ENCODE measurements around the gene CLEC4A. TPM values are rescaled to one million over a fixed set of nuclear protein-coding genes. Genes with fewer than 3 reads are reported as not detected.

CLEC4A gene
- total RNA-seq, 1 experiment from 2014 or later, result 0.37 TPM

GRCh38 chr12:8099235-8099634, 24.2 kb upstream of the CLEC4A start:
- H4K8ac ChIP-seq (replicated peaks; ENCODE audit: insufficient read length, low read depth, low read length), result no peak overlapping the region
- no peak for TF ChIP-seq CTCF (conservative IDR thresholded peaks at IDR 0.05)
- H4K5ac ChIP-seq (ENCODE audit: insufficient read length, low read depth, low read length), result no peak overlapping the region
- no peaks in the 10 kb centered on the region for H4K20me1 ChIP-seq (ENCODE audit: control insufficient read depth, insufficient read depth, insufficient read length)
- no peaks in the 10 kb centered on the region for H3K79me2 ChIP-seq (ENCODE audit: insufficient read depth, low read length)
- H3K9ac ChIP-seq (ENCODE audit: extremely low read depth, insufficient read length, low read length), result no peak overlapping the region
- H3K4ac ChIP-seq (ENCODE audit: low read depth, low read length), result no peak overlapping the region
- no peak overlapping the region for H3K23ac ChIP-seq (ENCODE audit: insufficient read length, low read depth, low read length)
- no peak overlapping the region for H3K27ac ChIP-seq (ENCODE audit: insufficient read length, low read depth, low read length)
- H3K56ac ChIP-seq (ENCODE audit: insufficient read length, low read depth, low read length), result no peak overlapping the region
- H3K4me2 ChIP-seq (ENCODE audit: insufficient read depth, insufficient read length, low read length), result no peak overlapping the region
- no peaks in the 10 kb centered on the region for H3K27me3 ChIP-seq (ENCODE audit: insufficient read depth, low read length)
- no peak overlapping the region for H2BK20ac ChIP-seq (ENCODE audit: low read depth, low read length, poor library complexity, severe bottlenecking)
- Mint-ChIP-seq H3K4me3 (no peak overlapping the region), H3K4me1 (no peaks in the 10 kb centered on the region), H3K9me3 (peaks cover 0 to 3% of the 10 kb centered on the region in 2 experiments; a peak in 2 of 5 replicates), H3K36me3 (ENCODE audit: insufficient read depth in 1 of 3, low read depth in 3 of 3) (peaks cover 10 to 33% (median 27%) of the 10 kb centered on the region in 3 experiments), H3K27me3 (ENCODE audit: low read depth) (no peaks in the 10 kb centered on the region), H3K27ac (no peak overlapping the region)
- no peak overlapping the region for H2BK12ac ChIP-seq (ENCODE audit: insufficient read length, low read depth, low read length)
- no peak overlapping the region for H3K18ac ChIP-seq (ENCODE audit: insufficient read length, low read depth, low read length)
- H2AFZ ChIP-seq (ENCODE audit: low read length), result no peak overlapping the region
- H3K79me1 ChIP-seq (ENCODE audit: insufficient read depth, low read depth, low read length, poor library complexity, severe bottlenecking), result no peaks in the 10 kb centered on the region
- no CpG with 5 or more reads among the region's 3 CpGs for WGBS (ENCODE audit: extremely low coverage, insufficient read length, low lambda C conversion rate)
- no peak overlapping the region for H2AK5ac ChIP-seq (ENCODE audit: insufficient read length, low read length)
- DNase-seq, result no peak
- H3K14ac ChIP-seq (ENCODE audit: insufficient read depth, low read length), result no peak overlapping the region
- no peaks in the 10 kb centered on the region for H3K4me1 ChIP-seq (ENCODE audit: insufficient read depth, low read length)
- no peak overlapping the region for H2BK15ac ChIP-seq (ENCODE audit: low read depth, low read length)
- H4K91ac ChIP-seq (ENCODE audit: insufficient read length, low read depth, low read length), result no peak overlapping the region
- no peak overlapping the region for H3T11ph ChIP-seq (ENCODE audit: low read length)
- H3K9me3 ChIP-seq (ENCODE audit: control insufficient read depth, low read depth, low read length), result no peaks in the 10 kb centered on the region
- H2BK5ac ChIP-seq (ENCODE audit: insufficient read length, low read length), result no peak overlapping the region
- H3K23me2 ChIP-seq (ENCODE audit: insufficient read length, low read depth, low read length, poor library complexity, severe bottlenecking), result no peaks in the 10 kb centered on the region
- H2BK120ac ChIP-seq (ENCODE audit: low read depth, low read length, poor library complexity, severe bottlenecking), result no peak overlapping the region
